GM10248 (cell line): Measurements from ENCODE around the gene PTPRG.

Experiments used
- CTCF ChIA-PET: fragments of 300-600 bp; sonication (Branson Sonifier 250); formaldehyde crosslinking; extraction: SDS; loops from one replicate; lab custom pipeline; 2021; ENCODE audit warnings: antibody characterized with exemption; lab: Yijun Ruan, JAX
- POLR2A ChIA-PET: fragments of 350-650 bp; sonication (Branson Sonifier 250); formaldehyde crosslinking; extraction: SDS; loops from one replicate; lab custom pipeline; 2020; ENCODE audit warnings: antibody characterized with exemption; lab: Yijun Ruan, JAX
- DNase-seq: peaks from one replicate; pipeline ENCODE4 v3.0.0; 2012; ENCODE audit errors: extremely low spot score
- CTCF ChIP-seq: IDR thresholded peaks from 2 replicates; pipeline ENCODE4 v1.5.1; 2012; ENCODE audit warnings: mild to moderate bottlenecking, low read depth; ENCODE audit errors: extremely low read depth, missing control alignments, control extremely low read depth

Gene PTPRG

GRCh38 chr3:61776390-61776789 is 215.0 kb downstream of the PTPRG start:
- no peak for DNase-seq
- ChIA-PET CTCF (no interaction called here), POLR2A (no interaction called here)
- no peak for TF ChIP-seq CTCF

GRCh38 chr3:61777483-61777882 is 216.1 kb downstream of the PTPRG start:
- no peak for DNase-seq
- CTCF ChIA-PET: no interaction called here
- POLR2A ChIA-PET: no interaction called here
- no peak for TF ChIP-seq CTCF

GRCh38 chr3:61778095-61778494 is 216.7 kb downstream of the PTPRG start:
- no peak for DNase-seq
- ChIA-PET POLR2A (no interaction called here), CTCF (no interaction called here)
- no peak for TF ChIP-seq CTCF

GRCh38 chr3:61780016-61780415 is 218.6 kb downstream of the PTPRG start:
- TF ChIP-seq CTCF: no peak
- POLR2A ChIA-PET: no interaction called here
- DNase-seq: no peak
- CTCF ChIA-PET: interaction anchor here (1.5 kb wide), 1 partner anchor 40 kb away, joined by 3 read pairs; no protein-coding TSS in a partner anchor

- CTCF ChIA-PET: interaction anchor here (0.8 to 1.5 kb wide), 2 partner anchors 10 to 27 kb away, joined by 3 read pairs; no protein-coding TSS in a partner anchor
- POLR2A ChIA-PET: no interaction called here
- no peak for TF ChIP-seq CTCF
- no peak for DNase-seq
Observed at GRCh38 chr3:61780455-61781228, 219.3 kb downstream of the PTPRG start.

- DNase-seq: no peak
- no peak for TF ChIP-seq CTCF
- CTCF ChIA-PET: no interaction called here
- POLR2A ChIA-PET: no interaction called here
Observed at GRCh38 chr3:61783993-61784718, 222.8 kb downstream of the PTPRG start.
